ENCODE data around the gene TFEC.

DNA sequence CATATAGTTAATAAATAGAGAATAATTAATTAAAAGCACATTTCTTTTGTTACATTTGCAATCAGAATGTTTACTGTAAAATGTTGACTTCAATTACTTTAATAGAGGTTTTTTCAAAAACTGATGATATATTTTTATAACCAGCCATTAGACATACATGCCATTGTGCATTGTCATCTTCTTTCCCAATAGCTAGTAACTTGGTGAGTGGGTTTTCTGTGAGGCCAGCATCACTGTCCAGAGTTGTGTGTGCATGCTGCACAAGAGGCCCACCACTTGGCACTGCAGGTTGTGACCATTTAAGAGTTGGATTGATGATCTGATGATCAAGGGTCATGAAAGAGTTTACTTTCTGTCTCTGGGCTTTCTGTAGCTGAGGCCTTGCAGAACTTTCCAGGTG is 46.5 kb downstream of the TFEC start:
- TF ChIP-seq, protein P1, sequence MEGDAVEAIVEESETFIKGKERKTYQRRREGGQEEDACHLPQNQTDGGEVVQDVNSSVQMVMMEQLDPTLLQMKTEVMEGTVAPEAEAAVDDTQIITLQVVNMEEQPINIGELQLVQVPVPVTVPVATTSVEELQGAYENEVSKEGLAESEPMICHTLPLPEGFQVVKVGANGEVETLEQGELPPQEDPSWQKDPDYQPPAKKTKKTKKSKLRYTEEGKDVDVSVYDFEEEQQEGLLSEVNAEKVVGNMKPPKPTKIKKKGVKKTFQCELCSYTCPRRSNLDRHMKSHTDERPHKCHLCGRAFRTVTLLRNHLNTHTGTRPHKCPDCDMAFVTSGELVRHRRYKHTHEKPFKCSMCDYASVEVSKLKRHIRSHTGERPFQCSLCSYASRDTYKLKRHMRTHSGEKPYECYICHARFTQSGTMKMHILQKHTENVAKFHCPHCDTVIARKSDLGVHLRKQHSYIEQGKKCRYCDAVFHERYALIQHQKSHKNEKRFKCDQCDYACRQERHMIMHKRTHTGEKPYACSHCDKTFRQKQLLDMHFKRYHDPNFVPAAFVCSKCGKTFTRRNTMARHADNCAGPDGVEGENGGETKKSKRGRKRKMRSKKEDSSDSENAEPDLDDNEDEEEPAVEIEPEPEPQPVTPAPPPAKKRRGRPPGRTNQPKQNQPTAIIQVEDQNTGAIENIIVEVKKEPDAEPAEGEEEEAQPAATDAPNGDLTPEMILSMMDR (IDR thresholded peaks at IDR 0.05; ENCODE audit: low read depth, low read length, poor library complexity, severe bottlenecking) = no peak
- no peak for TF ChIP-seq EZH2phosphoT487 (IDR thresholded peaks at IDR 0.05; ENCODE audit: borderline replicate concordance, low read length)
